ENCODE measurements around the gene ITPR1.

The ITPR1 gene

GRCh38 chr3:4547799-4548198 is 54.7 kb downstream of the ITPR1 start:
- Histone ChIP-seq H3K36me3 (ENCODE audit: insufficient read depth, low read length) (no peaks in the 10 kb centered on the region), H3K27me3 (ENCODE audit: insufficient read depth, low read length, poor library complexity, severe bottlenecking) (no peaks in the 10 kb centered on the region), H3K4me2 (ENCODE audit: low read depth, low read length, poor library complexity, severe bottlenecking) (no peak overlapping the region), H3K9me2 (replicated peaks; ENCODE audit: low read depth, low read length) (no peaks in the 10 kb centered on the region), H3K79me2 (ENCODE audit: insufficient read depth, low read length) (peaks cover 73% of the 10 kb centered on the region), H3K9ac (ENCODE audit: low read depth, low read length, poor library complexity, severe bottlenecking) (no peak overlapping the region), H3K4me1 (ENCODE audit: insufficient read depth, low read length, poor library complexity, severe bottlenecking) (peaks cover 22% of the 10 kb centered on the region), H3F3A (ENCODE audit: low read depth) (no peaks in the 10 kb centered on the region), H4K20me1 (ENCODE audit: insufficient read depth, low read length, poor library complexity, severe bottlenecking) (no peaks in the 10 kb centered on the region), H3K4me3 (ENCODE audit: low read length, poor library complexity, severe bottlenecking) (no peak overlapping the region), H2AFZ (ENCODE audit: low read length) (no peak overlapping the region), H3K9me3 (ENCODE audit: insufficient read depth, low read depth, low read length) (no peaks in the 10 kb centered on the region)
- TF ChIP-seq CTCF (conservative IDR thresholded peaks at IDR 0.05; ENCODE audit: low read length), result no peak
- no peak for TF ChIP-seq EZH2phosphoT487 (IDR thresholded peaks at IDR 0.05; ENCODE audit: borderline replicate concordance)

- Histone ChIP-seq H3K36me3 (ENCODE audit: insufficient read depth, low read length) (no peaks in the 10 kb centered on the region), H3K79me2 (ENCODE audit: insufficient read depth, low read length) (peaks cover 67% of the 10 kb centered on the region), H3K9me2 (replicated peaks; ENCODE audit: low read depth, low read length) (no peaks in the 10 kb centered on the region), H3K27me3 (ENCODE audit: insufficient read depth, low read length, poor library complexity, severe bottlenecking) (no peaks in the 10 kb centered on the region), H3F3A (ENCODE audit: low read depth) (no peaks in the 10 kb centered on the region), H3K4me2 (ENCODE audit: low read depth, low read length, poor library complexity, severe bottlenecking) (no peak overlapping the region), H3K9ac (ENCODE audit: low read depth, low read length, poor library complexity, severe bottlenecking) (no peak overlapping the region), H3K4me1 (ENCODE audit: insufficient read depth, low read length, poor library complexity, severe bottlenecking) (peaks cover 22% of the 10 kb centered on the region), H2AFZ (ENCODE audit: low read length) (no peak overlapping the region), H3K4me3 (ENCODE audit: low read length, poor library complexity, severe bottlenecking) (no peak overlapping the region), H3K9me3 (ENCODE audit: insufficient read depth, low read depth, low read length) (no peaks in the 10 kb centered on the region), H4K20me1 (ENCODE audit: insufficient read depth, low read length, poor library complexity, severe bottlenecking) (no peaks in the 10 kb centered on the region)
- TF ChIP-seq EZH2phosphoT487 (IDR thresholded peaks at IDR 0.05; ENCODE audit: borderline replicate concordance) (no peak), CTCF (conservative IDR thresholded peaks at IDR 0.05; ENCODE audit: low read length) (no peak)
These were observed 55.2 kb downstream of the ITPR1 start for GRCh38 chr3:4548356-4548755.

- Histone ChIP-seq H3K9me3 (ENCODE audit: insufficient read depth, low read depth, low read length) (no peaks in the 10 kb centered on the region), H3K4me2 (ENCODE audit: low read depth, low read length, poor library complexity, severe bottlenecking) (no peak overlapping the region), H3K27me3 (ENCODE audit: insufficient read depth, low read length, poor library complexity, severe bottlenecking) (no peaks in the 10 kb centered on the region), H3K4me1 (ENCODE audit: insufficient read depth, low read length, poor library complexity, severe bottlenecking) (peaks cover 22% of the 10 kb centered on the region), H3F3A (ENCODE audit: low read depth) (no peaks in the 10 kb centered on the region), H2AFZ (ENCODE audit: low read length) (no peak overlapping the region), H3K4me3 (ENCODE audit: low read length, poor library complexity, severe bottlenecking) (no peak overlapping the region), H3K9ac (ENCODE audit: low read depth, low read length, poor library complexity, severe bottlenecking) (no peak overlapping the region), H4K20me1 (ENCODE audit: insufficient read depth, low read length, poor library complexity, severe bottlenecking) (no peaks in the 10 kb centered on the region), H3K9me2 (replicated peaks; ENCODE audit: low read depth, low read length) (no peaks in the 10 kb centered on the region), H3K36me3 (ENCODE audit: insufficient read depth, low read length) (no peaks in the 10 kb centered on the region), H3K79me2 (ENCODE audit: insufficient read depth, low read length) (peaks cover 64% of the 10 kb centered on the region)
- TF ChIP-seq EZH2phosphoT487 (IDR thresholded peaks at IDR 0.05; ENCODE audit: borderline replicate concordance), result no peak
- no peak for TF ChIP-seq CTCF (conservative IDR thresholded peaks at IDR 0.05; ENCODE audit: low read length)
These were observed 55.6 kb downstream of the ITPR1 start for GRCh38 chr3:4548780-4549179.

All from Loucy (cell line).